Neural cell (in vitro differentiated cells): ENCODE data around the gene HOXC13. TPM values are rescaled to one million over a fixed set of nuclear protein-coding genes. Genes with fewer than 3 reads are reported as not detected.

Experiments
- H2AFZ ChIP-seq: fragments of 200-600, 300-800 bp; sonication (generic), shearing (Covaris generic); 2 replicates; pipeline ENCODE4 v1.6.0; 2014; ENCODE audit warnings: low read depth, mild to moderate bottlenecking, antibody characterized with exemption, low read length, moderate library complexity
- H3F3A ChIP-seq: fragments of 200-600 bp; shearing (Covaris generic); 2 replicates; pipeline ENCODE4 v1.6.1; 2016; ENCODE audit warnings: mild to moderate bottlenecking, moderate library complexity, mixed read lengths, antibody characterized with exemption, low read length; ENCODE audit not compliant: insufficient read depth, poor library complexity, severe bottlenecking
- H3K27ac ChIP-seq: fragments of 200-600, 300-800 bp; sonication (generic), shearing (Covaris generic); 2 replicates; pipeline ENCODE4 v1.5.1; 2014; ENCODE audit warnings: mild to moderate bottlenecking, low read length, moderate library complexity
- H3K27me3 ChIP-seq: fragments of 300-800, 200-600 bp; sonication (generic), shearing (Covaris generic); 2 replicates; pipeline ENCODE4 v1.6.0; 2014; ENCODE audit warnings: mild to moderate bottlenecking, low read depth, low read length, moderate library complexity; ENCODE audit not compliant: insufficient read depth
- H3K36me3 ChIP-seq: fragments of 300-800, 200-600 bp; sonication (generic), shearing (Covaris generic); 2 replicates; pipeline ENCODE4 v1.5.1; 2014; ENCODE audit warnings: mild to moderate bottlenecking, antibody characterized with exemption, low read length, moderate library complexity; ENCODE audit not compliant: insufficient read depth
- H3K4me2 ChIP-seq: fragments of 300-800, 200-600 bp; sonication (generic), shearing (Covaris generic); 2 replicates; pipeline ENCODE4 v1.6.0; 2014; ENCODE audit warnings: mild to moderate bottlenecking, low read length
- H3K4me3 ChIP-seq: fragments of 300-800, 200-600 bp; sonication (generic), shearing (Covaris generic); 2 replicates; pipeline ENCODE4 v1.5.1; 2014; ENCODE audit warnings: mild to moderate bottlenecking, low read length, moderate library complexity
- H3K79me2 ChIP-seq: fragments of 200-600 bp; shearing (Covaris generic); replicated peaks from 2 replicates; pipeline ENCODE4 v1.6.0; 2014; ENCODE audit warnings: mild to moderate bottlenecking, low read length, moderate library complexity; ENCODE audit not compliant: insufficient read depth
- H3K9ac ChIP-seq: fragments of 300-800, 200-600 bp; sonication (generic), shearing (Covaris generic); 2 replicates; pipeline ENCODE4 v1.6.1; 2016; ENCODE audit warnings: mild to moderate bottlenecking, low read length, mixed read lengths
- H3K9me2 ChIP-seq: fragments of 200-600 bp; shearing (Covaris generic); 2 replicates; pipeline ENCODE4 v1.6.1; 2016; ENCODE audit warnings: mild to moderate bottlenecking, low read length, mixed read lengths; ENCODE audit not compliant: insufficient read depth
- H3K9me3 ChIP-seq: fragments of 200-600, 300-800 bp; sonication (generic), shearing (Covaris generic); 2 replicates; pipeline ENCODE4 v1.6.1; 2016; ENCODE audit warnings: mild to moderate bottlenecking, mixed run types, low read length, moderate library complexity, mixed read lengths
- H4K20me1 ChIP-seq: fragments of 200-600 bp; shearing (Covaris generic); 2 replicates; pipeline ENCODE4 v1.6.1; 2016; ENCODE audit warnings: mild to moderate bottlenecking, mixed run types; ENCODE audit not compliant: insufficient read depth
- EP300 ChIP-seq: fragments of 450-650 bp; conservative IDR thresholded peaks from 2 replicates; pipeline ENCODE4 v1.6.1; 2014; ENCODE audit warnings: antibody characterized with exemption, mild to moderate bottlenecking, moderate library complexity; ENCODE audit not compliant: poor library complexity, severe bottlenecking
- EZH2 ChIP-seq: fragments of 200-600, 300-800 bp; shearing (Covaris generic), sonication (generic); IDR thresholded peaks from 2 replicates; pipeline ENCODE4 v1.6.1; 2014; ENCODE audit warnings: antibody characterized with exemption, low read length, borderline replicate concordance, mild to moderate bottlenecking; ENCODE audit not compliant: insufficient read depth, poor library complexity, severe bottlenecking
- MXI1 ChIP-seq: fragments of 450-650 bp; conservative IDR thresholded peaks from 2 replicates; pipeline ENCODE4 v1.6.1; 2014; ENCODE audit warnings: antibody characterized with exemption, mild to moderate bottlenecking; ENCODE audit not compliant: poor library complexity, severe bottlenecking
- POLR2AphosphoS5 ChIP-seq: IDR thresholded peaks from 2 replicates; pipeline ENCODE4 v1.6.1; 2012
- RAD21 ChIP-seq: fragments of 450-650 bp; conservative IDR thresholded peaks from 2 replicates; pipeline ENCODE4 v1.6.1; 2014; ENCODE audit warnings: antibody characterized with exemption, mild to moderate bottlenecking, moderate library complexity
- REST ChIP-seq: IDR thresholded peaks from 2 replicates; pipeline ENCODE4 v1.6.1; 2012; ENCODE audit warnings: borderline replicate concordance
- SMC3 ChIP-seq: fragments of 450-650 bp; conservative IDR thresholded peaks from 2 replicates; pipeline ENCODE4 v1.6.1; 2014; ENCODE audit warnings: antibody characterized with exemption, mild to moderate bottlenecking, moderate library complexity; ENCODE audit not compliant: poor library complexity
- TAF1 ChIP-seq: IDR thresholded peaks from 2 replicates; pipeline ENCODE4 v1.6.1; 2012; ENCODE audit warnings: low read depth
- polyA plus RNA-seq: library from polyadenylated mRNA; depleted of rRNA; stranded (reverse); fragments of >200 nt; gene quantifications from 2 replicates; pipeline ENCODE4 v1.2.3, GENCODE V29; 2014
- TF ChIP-seq, protein P1 (sequence below): fragments of 450-650 bp; IDR thresholded peaks from 2 replicates; pipeline ENCODE4 v1.5.1; 2014; ENCODE audit warnings: antibody characterized with exemption, mild to moderate bottlenecking, moderate library complexity; ENCODE audit not compliant: poor library complexity, severe bottlenecking

Gene HOXC13
- polyA plus RNA-seq, 1 donor from 2014 or later = not detected

- Histone ChIP-seq H3K79me2 (no peaks in the 10 kb centered on the region), H3K9me3 (no peaks in the 10 kb centered on the region), H2AFZ (no peak within 1 kb of the TSS), H3K4me3 (no peak within 1 kb of the TSS), H3K9me2 (no peaks in the 10 kb centered on the region), H4K20me1 (no peaks in the 10 kb centered on the region), H3K27me3 (peaks cover 100% of the 10 kb centered on the region), H3K27ac (no peak within 1 kb of the TSS), H3K9ac (no peak within 1 kb of the TSS), H3F3A (no peaks in the 10 kb centered on the region), H3K36me3 (no peaks in the 10 kb centered on the region), H3K4me2 (no peak within 1 kb of the TSS)
- TF ChIP-seq EZH2 = no peak
- no peak for TF ChIP-seq SMC3
- TF ChIP-seq TAF1 = no peak
- TF ChIP-seq, protein P1, sequence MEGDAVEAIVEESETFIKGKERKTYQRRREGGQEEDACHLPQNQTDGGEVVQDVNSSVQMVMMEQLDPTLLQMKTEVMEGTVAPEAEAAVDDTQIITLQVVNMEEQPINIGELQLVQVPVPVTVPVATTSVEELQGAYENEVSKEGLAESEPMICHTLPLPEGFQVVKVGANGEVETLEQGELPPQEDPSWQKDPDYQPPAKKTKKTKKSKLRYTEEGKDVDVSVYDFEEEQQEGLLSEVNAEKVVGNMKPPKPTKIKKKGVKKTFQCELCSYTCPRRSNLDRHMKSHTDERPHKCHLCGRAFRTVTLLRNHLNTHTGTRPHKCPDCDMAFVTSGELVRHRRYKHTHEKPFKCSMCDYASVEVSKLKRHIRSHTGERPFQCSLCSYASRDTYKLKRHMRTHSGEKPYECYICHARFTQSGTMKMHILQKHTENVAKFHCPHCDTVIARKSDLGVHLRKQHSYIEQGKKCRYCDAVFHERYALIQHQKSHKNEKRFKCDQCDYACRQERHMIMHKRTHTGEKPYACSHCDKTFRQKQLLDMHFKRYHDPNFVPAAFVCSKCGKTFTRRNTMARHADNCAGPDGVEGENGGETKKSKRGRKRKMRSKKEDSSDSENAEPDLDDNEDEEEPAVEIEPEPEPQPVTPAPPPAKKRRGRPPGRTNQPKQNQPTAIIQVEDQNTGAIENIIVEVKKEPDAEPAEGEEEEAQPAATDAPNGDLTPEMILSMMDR = no peak
- no peak for TF ChIP-seq EP300
- TF ChIP-seq MXI1 = no peak
- no peak for TF ChIP-seq RAD21
- no peak for TF ChIP-seq POLR2AphosphoS5
- no peak for TF ChIP-seq REST
Observed at GRCh38 chr12:53972722-53973235, 34.1 kb downstream of the HOXC13 start, which contains the start of gene HOXC11. Gene HOXC11, plus strand, starts transcription at chr12:53973126. Its CDS starts 116 bp downstream, at chr12:53973242.

GRCh38 chr12:53973236-53974042 is 34.8 kb downstream of the HOXC13 start:
- H4K20me1 ChIP-seq = no peaks in the 10 kb centered on the region
- H3K9me2 ChIP-seq = no peaks in the 10 kb centered on the region
- no peak overlapping the region for H3K4me3 ChIP-seq
- no peak for TF ChIP-seq POLR2AphosphoS5
- TF ChIP-seq EP300 = no peak
- TF ChIP-seq EZH2 = peak; percentile 65
- H3K9me3 ChIP-seq = no peaks in the 10 kb centered on the region
- no peaks in the 10 kb centered on the region for H3F3A ChIP-seq
- H3K36me3 ChIP-seq = no peaks in the 10 kb centered on the region
- peaks cover 99% of the 10 kb centered on the region for H3K27me3 ChIP-seq
- no peak overlapping the region for H3K27ac ChIP-seq
- H2AFZ ChIP-seq = no peak overlapping the region
- H3K79me2 ChIP-seq = no peaks in the 10 kb centered on the region
- H3K9ac ChIP-seq = no peak overlapping the region
- H3K4me2 ChIP-seq = no peak overlapping the region
